GM10266 (cell line): ENCODE data around the gene CSMD2.

Experiments
- DNase-seq: peaks from one replicate; pipeline ENCODE4 v3.0.0; 2012; ENCODE audit errors: extremely low spot score
- TF ChIP-seq, protein P1 (sequence below): IDR thresholded peaks from 2 replicates; pipeline ENCODE4 v1.5.1; 2012; ENCODE audit warnings: mild to moderate bottlenecking, low read depth; ENCODE audit not compliant: control insufficient read depth, insufficient read depth; ENCODE audit errors: missing control alignments

Gene CSMD2

GRCh38 chr1:33984906-33985565 is 180.0 kb downstream of the CSMD2 start:
- no peak for DNase-seq
- TF ChIP-seq, protein P1, sequence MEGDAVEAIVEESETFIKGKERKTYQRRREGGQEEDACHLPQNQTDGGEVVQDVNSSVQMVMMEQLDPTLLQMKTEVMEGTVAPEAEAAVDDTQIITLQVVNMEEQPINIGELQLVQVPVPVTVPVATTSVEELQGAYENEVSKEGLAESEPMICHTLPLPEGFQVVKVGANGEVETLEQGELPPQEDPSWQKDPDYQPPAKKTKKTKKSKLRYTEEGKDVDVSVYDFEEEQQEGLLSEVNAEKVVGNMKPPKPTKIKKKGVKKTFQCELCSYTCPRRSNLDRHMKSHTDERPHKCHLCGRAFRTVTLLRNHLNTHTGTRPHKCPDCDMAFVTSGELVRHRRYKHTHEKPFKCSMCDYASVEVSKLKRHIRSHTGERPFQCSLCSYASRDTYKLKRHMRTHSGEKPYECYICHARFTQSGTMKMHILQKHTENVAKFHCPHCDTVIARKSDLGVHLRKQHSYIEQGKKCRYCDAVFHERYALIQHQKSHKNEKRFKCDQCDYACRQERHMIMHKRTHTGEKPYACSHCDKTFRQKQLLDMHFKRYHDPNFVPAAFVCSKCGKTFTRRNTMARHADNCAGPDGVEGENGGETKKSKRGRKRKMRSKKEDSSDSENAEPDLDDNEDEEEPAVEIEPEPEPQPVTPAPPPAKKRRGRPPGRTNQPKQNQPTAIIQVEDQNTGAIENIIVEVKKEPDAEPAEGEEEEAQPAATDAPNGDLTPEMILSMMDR, result no peak

DNA sequence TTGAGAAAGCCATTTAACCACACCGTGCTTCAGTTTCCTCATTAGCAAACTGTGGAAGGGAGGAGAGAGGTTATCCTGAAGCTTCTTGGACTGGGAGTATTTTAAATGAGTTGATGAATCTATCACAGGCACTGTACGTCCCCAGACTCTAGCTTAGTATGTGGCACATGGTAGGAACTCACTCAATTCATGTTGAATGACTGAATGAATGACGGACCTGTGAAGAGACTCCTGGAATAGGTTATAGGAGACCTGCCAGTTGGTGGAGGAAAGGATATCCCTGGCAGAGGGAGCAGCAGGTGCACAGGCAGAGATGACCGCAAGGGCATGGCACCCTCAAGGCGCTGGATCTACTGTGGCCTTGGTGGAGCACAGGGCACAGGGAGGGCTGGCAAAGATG is 182.6 kb downstream of the CSMD2 start:
- TF ChIP-seq, protein P1, result no peak
- no peak for DNase-seq

DNA sequence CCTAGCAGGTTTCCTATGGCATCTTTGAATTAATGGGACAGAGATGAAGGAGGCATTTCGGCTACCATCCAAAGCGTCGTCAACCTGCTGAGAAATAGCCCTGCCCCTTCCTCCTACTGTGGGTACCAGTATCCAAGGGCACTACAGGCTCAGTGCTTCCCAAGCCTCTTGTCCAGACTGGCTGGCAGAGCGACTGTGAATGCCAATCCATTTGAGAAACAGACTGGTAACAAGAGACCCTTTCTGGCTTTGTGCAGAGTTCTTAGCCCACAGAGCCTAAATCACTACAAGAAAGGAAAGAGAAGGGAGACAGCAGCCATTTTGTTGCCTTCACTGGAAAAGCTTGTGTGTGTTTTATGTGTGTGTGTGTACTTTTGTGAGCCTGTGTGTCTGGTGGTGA is 185.7 kb downstream of the CSMD2 start:
- DNase-seq, result no peak

DNA sequence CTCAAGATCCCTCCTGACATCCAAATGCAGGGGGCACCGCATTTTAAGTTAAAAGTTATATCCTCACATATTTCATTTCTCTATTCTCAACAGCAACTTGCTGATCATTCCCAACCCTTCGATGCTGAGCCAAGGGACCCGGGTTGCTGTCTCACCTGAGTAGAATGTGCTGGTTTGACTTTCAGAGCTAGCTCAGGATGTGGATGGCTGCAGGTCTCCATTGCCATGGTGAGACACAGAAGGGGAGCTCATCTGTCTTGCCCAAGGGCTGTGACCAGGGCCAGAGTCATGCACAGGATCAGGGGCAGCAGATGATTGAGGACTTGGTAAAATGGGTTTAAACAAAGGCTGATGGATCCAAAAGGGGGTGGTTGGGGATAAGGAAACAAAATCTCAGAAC is 189.1 kb downstream of the CSMD2 start:
- TF ChIP-seq, protein P1, result no peak
- DNase-seq, result no peak

More for the DNA sequence above, 185.7 kb downstream of the CSMD2 start:
- TF ChIP-seq, protein P1, result no peak

GRCh38 chr1:33973799-33974545 is 191.1 kb downstream of the CSMD2 start:
- TF ChIP-seq, protein P1, result no peak
- DNase-seq, result no peak

- TF ChIP-seq, protein P1, result no peak
- no peak for DNase-seq
Observed at GRCh38 chr1:33972676-33973395, 192.2 kb downstream of the CSMD2 start.
